ENCODE data around the gene SMIM21. TPM values are rescaled to one million over a fixed set of nuclear protein-coding genes. Genes with fewer than 3 reads are reported as not detected.

Gene SMIM21
- total RNA-seq, 1 donor from 2014 or later, result not detected

- DNase-seq (ENCODE audit: extremely low spot score, unreplicated experiment), result no peak
- TF ChIP-seq CTCF (conservative IDR thresholded peaks at IDR 0.05), result no peak
- Mint-ChIP-seq H3K4me1 (ENCODE audit: unreplicated experiment) (peaks cover 32% of the 10 kb centered on the region), H3K36me3 (no peaks in the 10 kb centered on the region), H3K27me3 (peaks cover 11% of the 10 kb centered on the region), H3K4me3 (no peak overlapping the region), H3K9me3 (peaks cover 6% of the 10 kb centered on the region), H3K27ac (no peak overlapping the region)
These were observed 17.7 kb downstream of the SMIM21 start for GRCh38 chr18:75409806-75410205.

GRCh38 chr18:75408554-75409506, 18.7 kb downstream of the SMIM21 start:
- TF ChIP-seq CTCF (conservative IDR thresholded peaks at IDR 0.05), result no peak
- no peak overlapping the region for H3K4me3 Mint-ChIP-seq
- DNase-seq (ENCODE audit: extremely low spot score, unreplicated experiment), result no peak
- H3K27me3 Mint-ChIP-seq, result peaks cover 11% of the 10 kb centered on the region
- H3K9me3 Mint-ChIP-seq, result peaks cover 6% of the 10 kb centered on the region
- peaks cover 32% of the 10 kb centered on the region for H3K4me1 Mint-ChIP-seq (ENCODE audit: unreplicated experiment)
- no peaks in the 10 kb centered on the region for H3K36me3 Mint-ChIP-seq
- no peak overlapping the region for H3K27ac Mint-ChIP-seq

- H3K36me3 Mint-ChIP-seq, result no peaks in the 10 kb centered on the region
- no peak for TF ChIP-seq CTCF (conservative IDR thresholded peaks at IDR 0.05)
- H3K4me3 Mint-ChIP-seq, result no peak overlapping the region
- H3K27me3 Mint-ChIP-seq, result peaks cover 5% of the 10 kb centered on the region
- peaks cover 32% of the 10 kb centered on the region for H3K4me1 Mint-ChIP-seq (ENCODE audit: unreplicated experiment)
- no peaks in the 10 kb centered on the region for H3K9me3 Mint-ChIP-seq
- DNase-seq (ENCODE audit: extremely low spot score, unreplicated experiment), result no peak
- H3K27ac Mint-ChIP-seq, result no peak overlapping the region
These were observed 19.8 kb downstream of the SMIM21 start for GRCh38 chr18:75407468-75408437.

- Mint-ChIP-seq H3K27me3 (peaks cover 5% of the 10 kb centered on the region), H3K36me3 (no peaks in the 10 kb centered on the region), H3K4me3 (no peak overlapping the region), H3K27ac (no peak overlapping the region), H3K9me3 (no peaks in the 10 kb centered on the region), H3K4me1 (ENCODE audit: unreplicated experiment) (peaks cover 32% of the 10 kb centered on the region)
- DNase-seq (ENCODE audit: extremely low spot score, unreplicated experiment), result no peak
- TF ChIP-seq CTCF (conservative IDR thresholded peaks at IDR 0.05), result no peak
These were observed 20.7 kb downstream of the SMIM21 start for GRCh38 chr18:75406491-75407445.

GRCh38 chr18:75405351-75405750, 22.2 kb downstream of the SMIM21 start:
- no peak for DNase-seq (ENCODE audit: extremely low spot score, unreplicated experiment)
- Mint-ChIP-seq H3K36me3 (no peaks in the 10 kb centered on the region), H3K4me3 (no peak overlapping the region), H3K9me3 (no peaks in the 10 kb centered on the region), H3K27me3 (peaks cover 5% of the 10 kb centered on the region), H3K27ac (no peak overlapping the region), H3K4me1 (ENCODE audit: unreplicated experiment) (peaks cover 31% of the 10 kb centered on the region)
- TF ChIP-seq CTCF (conservative IDR thresholded peaks at IDR 0.05), result no peak
